ENCODE data around the gene TMEM150A. TPM values are rescaled to one million over a fixed set of nuclear protein-coding genes. Genes with fewer than 3 reads are reported as not detected.

The TMEM150A gene
- total and polyA plus RNA-seq, 2 of the 13 experiments (the other 11 are each of a cell fraction or from before 2014, with no cell fraction given): 30.1 to 70.4 TPM

DNA sequence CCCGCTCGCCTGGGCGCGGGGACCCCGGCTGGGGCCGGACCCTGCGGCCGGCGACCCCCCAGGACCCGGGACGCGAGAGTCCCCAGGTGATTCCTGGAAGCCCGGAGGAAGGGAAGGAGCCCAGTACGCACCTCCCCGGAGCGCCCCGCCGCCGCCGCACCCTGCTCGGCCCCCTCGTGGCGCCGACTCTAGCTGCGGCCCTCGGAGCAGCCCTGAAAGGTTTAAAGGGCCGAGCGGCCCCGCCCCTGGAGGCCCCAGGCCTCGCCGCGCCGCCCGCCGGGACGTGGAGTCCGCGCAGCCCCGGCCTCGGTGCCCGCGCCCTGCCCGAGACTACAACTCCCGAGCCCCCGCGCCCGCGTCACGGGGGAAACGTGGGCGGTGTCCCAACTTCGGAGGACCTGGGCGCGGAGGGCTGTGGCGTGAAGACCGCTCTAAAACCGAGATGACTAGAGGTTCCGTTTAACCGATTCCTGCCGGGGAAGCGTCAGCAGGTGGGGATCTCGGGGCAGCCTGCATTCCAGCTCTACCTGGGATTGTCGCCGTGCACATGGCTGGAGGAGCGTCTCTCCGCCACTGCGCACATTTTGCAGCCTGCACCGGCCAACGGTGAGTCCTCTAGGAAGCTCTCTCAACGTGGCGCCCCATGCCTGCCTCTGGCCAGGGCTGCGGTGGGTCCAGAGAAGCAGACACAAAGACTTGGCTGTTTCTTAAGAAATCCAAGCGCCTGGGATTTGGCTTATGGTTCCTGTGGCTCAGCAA lies at the start of gene TMEM150A (continued):
- TF ChIP-seq, protein P1, sequence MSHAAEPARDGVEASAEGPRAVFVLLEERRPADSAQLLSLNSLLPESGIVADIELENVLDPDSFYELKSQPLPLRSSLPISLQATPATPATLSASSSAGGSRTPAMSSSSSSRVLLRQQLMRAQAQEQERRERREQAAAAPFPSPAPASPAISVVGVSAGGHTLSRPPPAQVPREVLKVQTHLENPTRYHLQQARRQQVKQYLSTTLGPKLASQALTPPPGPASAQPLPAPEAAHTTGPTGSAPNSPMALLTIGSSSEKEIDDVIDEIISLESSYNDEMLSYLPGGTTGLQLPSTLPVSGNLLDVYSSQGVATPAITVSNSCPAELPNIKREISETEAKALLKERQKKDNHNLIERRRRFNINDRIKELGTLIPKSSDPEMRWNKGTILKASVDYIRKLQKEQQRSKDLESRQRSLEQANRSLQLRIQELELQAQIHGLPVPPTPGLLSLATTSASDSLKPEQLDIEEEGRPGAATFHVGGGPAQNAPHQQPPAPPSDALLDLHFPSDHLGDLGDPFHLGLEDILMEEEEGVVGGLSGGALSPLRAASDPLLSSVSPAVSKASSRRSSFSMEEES (CRISPR knock-in tag; IDR thresholded peaks at IDR 0.05): peak; percentile 53; the same call in 1 of the 2 replicates
- TF ChIP-seq STAT5B (CRISPR knock-in tag; IDR thresholded peaks at IDR 0.05) (no peak), ZBTB42 (CRISPR knock-in tag; IDR thresholded peaks at IDR 0.05) (no peak), PHF5A (CRISPR knock-in tag; IDR thresholded peaks at IDR 0.05; ENCODE audit: low read depth, unreplicated experiment) (no peak), ZNF709 (CRISPR knock-in tag; IDR thresholded peaks at IDR 0.05) (no peak), ZSCAN31 (CRISPR knock-in tag; IDR thresholded peaks at IDR 0.05; ENCODE audit: low read depth) (peak; percentile 71; the same call in 1 of the 2 replicates), ZKSCAN8 (CRISPR knock-in tag; IDR thresholded peaks at IDR 0.05; ENCODE audit: borderline replicate concordance) (no peak), MYC (CRISPR knock-in tag; IDR thresholded peaks at IDR 0.05; ENCODE audit: borderline replicate concordance) (peak; percentile 84), ZNF598 (CRISPR knock-in tag; IDR thresholded peaks at IDR 0.05; ENCODE audit: borderline replicate concordance) (peak; percentile 82; the same call in 1 of the 2 replicates), ZC3H13 (CRISPR knock-in tag; IDR thresholded peaks at IDR 0.05) (peak; percentile 85), KDM2A (CRISPR knock-in tag; IDR thresholded peaks at IDR 0.05; ENCODE audit: borderline replicate concordance, low read depth) (0 out of 2 replicates have a peak, but pooled peaks have one; percentile 60), TCF12 (IDR thresholded peaks at IDR 0.05) (no peak), TCF12 (CRISPR knock-in tag; IDR thresholded peaks at IDR 0.05) (peak; percentile 77; the same call in 1 of the 2 replicates), CREB1 (IDR thresholded peaks at IDR 0.05) (peak; percentile 83), CREB1 (CRISPR knock-in tag; IDR thresholded peaks at IDR 0.05) (peak; percentile 74), MLLT10 (CRISPR knock-in tag; IDR thresholded peaks at IDR 0.05) (no peak), TEAD3 (CRISPR knock-in tag; optimal IDR thresholded peaks at IDR 0.05; ENCODE audit: borderline replicate concordance) (no peak)
- TF ChIP-seq, protein P2, sequence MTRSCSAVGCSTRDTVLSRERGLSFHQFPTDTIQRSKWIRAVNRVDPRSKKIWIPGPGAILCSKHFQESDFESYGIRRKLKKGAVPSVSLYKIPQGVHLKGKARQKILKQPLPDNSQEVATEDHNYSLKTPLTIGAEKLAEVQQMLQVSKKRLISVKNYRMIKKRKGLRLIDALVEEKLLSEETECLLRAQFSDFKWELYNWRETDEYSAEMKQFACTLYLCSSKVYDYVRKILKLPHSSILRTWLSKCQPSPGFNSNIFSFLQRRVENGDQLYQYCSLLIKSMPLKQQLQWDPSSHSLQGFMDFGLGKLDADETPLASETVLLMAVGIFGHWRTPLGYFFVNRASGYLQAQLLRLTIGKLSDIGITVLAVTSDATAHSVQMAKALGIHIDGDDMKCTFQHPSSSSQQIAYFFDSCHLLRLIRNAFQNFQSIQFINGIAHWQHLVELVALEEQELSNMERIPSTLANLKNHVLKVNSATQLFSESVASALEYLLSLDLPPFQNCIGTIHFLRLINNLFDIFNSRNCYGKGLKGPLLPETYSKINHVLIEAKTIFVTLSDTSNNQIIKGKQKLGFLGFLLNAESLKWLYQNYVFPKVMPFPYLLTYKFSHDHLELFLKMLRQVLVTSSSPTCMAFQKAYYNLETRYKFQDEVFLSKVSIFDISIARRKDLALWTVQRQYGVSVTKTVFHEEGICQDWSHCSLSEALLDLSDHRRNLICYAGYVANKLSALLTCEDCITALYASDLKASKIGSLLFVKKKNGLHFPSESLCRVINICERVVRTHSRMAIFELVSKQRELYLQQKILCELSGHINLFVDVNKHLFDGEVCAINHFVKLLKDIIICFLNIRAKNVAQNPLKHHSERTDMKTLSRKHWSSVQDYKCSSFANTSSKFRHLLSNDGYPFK (CRISPR knock-in tag; IDR thresholded peaks at IDR 0.05; ENCODE audit: borderline replicate concordance): peak; percentile 62; the same call in 1 of the 2 replicates
- TF ChIP-seq, protein P3, sequence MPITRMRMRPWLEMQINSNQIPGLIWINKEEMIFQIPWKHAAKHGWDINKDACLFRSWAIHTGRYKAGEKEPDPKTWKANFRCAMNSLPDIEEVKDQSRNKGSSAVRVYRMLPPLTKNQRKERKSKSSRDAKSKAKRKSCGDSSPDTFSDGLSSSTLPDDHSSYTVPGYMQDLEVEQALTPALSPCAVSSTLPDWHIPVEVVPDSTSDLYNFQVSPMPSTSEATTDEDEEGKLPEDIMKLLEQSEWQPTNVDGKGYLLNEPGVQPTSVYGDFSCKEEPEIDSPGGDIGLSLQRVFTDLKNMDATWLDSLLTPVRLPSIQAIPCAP (CRISPR knock-in tag; IDR thresholded peaks at IDR 0.05; ENCODE audit: low read depth): no peak
- TF ChIP-seq, protein P4, sequence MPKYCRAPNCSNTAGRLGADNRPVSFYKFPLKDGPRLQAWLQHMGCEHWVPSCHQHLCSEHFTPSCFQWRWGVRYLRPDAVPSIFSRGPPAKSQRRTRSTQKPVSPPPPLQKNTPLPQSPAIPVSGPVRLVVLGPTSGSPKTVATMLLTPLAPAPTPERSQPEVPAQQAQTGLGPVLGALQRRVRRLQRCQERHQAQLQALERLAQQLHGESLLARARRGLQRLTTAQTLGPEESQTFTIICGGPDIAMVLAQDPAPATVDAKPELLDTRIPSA (CRISPR knock-in tag; IDR thresholded peaks at IDR 0.05; ENCODE audit: borderline replicate concordance): no peak
- TF ChIP-seq, protein P5, sequence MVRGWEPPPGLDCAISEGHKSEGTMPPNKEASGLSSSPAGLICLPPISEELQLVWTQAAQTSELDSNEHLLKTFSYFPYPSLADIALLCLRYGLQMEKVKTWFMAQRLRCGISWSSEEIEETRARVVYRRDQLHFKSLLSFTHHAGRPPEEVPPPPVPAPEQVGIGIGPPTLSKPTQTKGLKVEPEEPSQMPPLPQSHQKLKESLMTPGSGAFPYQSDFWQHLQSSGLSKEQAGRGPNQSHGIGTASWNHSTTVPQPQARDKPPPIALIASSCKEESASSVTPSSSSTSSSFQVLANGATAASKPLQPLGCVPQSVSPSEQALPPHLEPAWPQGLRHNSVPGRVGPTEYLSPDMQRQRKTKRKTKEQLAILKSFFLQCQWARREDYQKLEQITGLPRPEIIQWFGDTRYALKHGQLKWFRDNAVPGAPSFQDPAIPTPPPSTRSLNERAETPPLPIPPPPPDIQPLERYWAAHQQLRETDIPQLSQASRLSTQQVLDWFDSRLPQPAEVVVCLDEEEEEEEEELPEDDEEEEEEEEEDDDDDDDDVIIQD (CRISPR knock-in tag; IDR thresholded peaks at IDR 0.05; ENCODE audit: low read depth): no peak
